Testis (tissue), 3 donors: ENCODE results near the gene LARGE1. TPM values are rescaled to one million over a fixed set of nuclear protein-coding genes. Genes with fewer than 3 reads are reported as not detected.

Source experiments
- DNase-seq: peaks from one replicate; pipeline ENCODE4 v3.0.0-alpha.2; 2019
- H3K27ac ChIP-seq, 2 donors: fragments of 200-600 bp; sonication (generic); one replicate each; pipeline ENCODE4 v1.5.1; 2019
- H3K27me3 ChIP-seq: fragments of 200-600 bp; sonication (generic); one replicate; pipeline ENCODE4 v1.5.1; 2019
- H3K36me3 ChIP-seq: fragments of 200-600 bp; sonication (generic); one replicate; pipeline ENCODE4 v1.5.1; 2017; ENCODE audit warnings: low read depth; ENCODE audit errors: missing control alignments
- H3K4me1 ChIP-seq: fragments of 200-600 bp; sonication (generic); one replicate; pipeline ENCODE4 v1.5.1; 2019
- H3K4me3 ChIP-seq, 2 donors: fragments of 200-600 bp; sonication (generic); one replicate each; pipeline ENCODE4 v1.5.1; 2017 to 2019
- H3K9me3 ChIP-seq: fragments of 200-600 bp; sonication (generic); one replicate; pipeline ENCODE4 v1.5.1; 2017
- CTCF ChIP-seq, 3 experiments: fragments of 450-650 bp in 2 of 3; fragments of 200-600 bp in 1 of 3; sonication (generic) in 1 of 3; IDR thresholded peaks; one replicate each; pipeline ENCODE4 v1.5.1; 2016 to 2019; ENCODE audit warnings: antibody characterized with exemption in 3 of 3, mild to moderate bottlenecking in 2 of 3, moderate library complexity in 1 of 3
- POLR2A ChIP-seq: fragments of 450-650 bp; IDR thresholded peaks from one replicate; pipeline ENCODE4 v1.6.1; 2017; ENCODE audit warnings: antibody characterized with exemption, mild to moderate bottlenecking, moderate library complexity
- WGBS, 2 donors: methylation state at CpG; one replicate each; pipeline ENCODE4 v1.1.5; 2018; 5-methylcytosine and 5-hydroxymethylcytosine counted together
- intact Hi-C: fragments of 100-400 bp; cut with DNase I; formaldehyde crosslinking; loops from one replicate; pipeline ENCODE4 v1.15.1; 2023; ENCODE audit warnings: low total_unique reads
- polyA plus RNA-seq: library from polyadenylated mRNA; stranded (reverse); fragments of 350-450 nt; fragmentation: Illumina TruSeq; extraction: RNeasy Lipid Tissue Mini Kit (QIAGEN cat#74804); gene quantifications from one replicate; pipeline ENCODE4 v1.2.3, GENCODE V29; 2014; ENCODE audit warnings: low read depth, low replicate concordance; ENCODE audit not compliant: insufficient read depth
- total RNA-seq, 2 donors: library from RNA; depleted of rRNA; stranded (reverse); fragments of >200 nt; gene quantifications; one replicate each; pipeline ENCODE4 v1.2.3, GENCODE V29; 2016

LARGE1 gene
- total and polyA plus RNA-seq, 3 donors from 2014 or later: 19.5 to 27.3 (median 21.8) TPM

GRCh38 chr22:33831207-33831606, 89.1 kb downstream of the LARGE1 start:
- WGBS, 2 donors: 86 to 91% methylated on average over 11 of the region's 11 CpGs
- TF ChIP-seq POLR2A (no peak), CTCF (IDR thresholded peaks at IDR 0.05) (no peak)
- Histone ChIP-seq H3K36me3 (no peaks in the 10 kb centered on the region), H3K4me3 (no peak overlapping the region), H3K27ac (no peak overlapping the region), H3K4me1 (no peaks in the 10 kb centered on the region), H3K9me3 (no peaks in the 10 kb centered on the region), H3K27me3 (no peaks in the 10 kb centered on the region)
- intact Hi-C loops: no loop called here
- no peak for DNase-seq

DNA sequence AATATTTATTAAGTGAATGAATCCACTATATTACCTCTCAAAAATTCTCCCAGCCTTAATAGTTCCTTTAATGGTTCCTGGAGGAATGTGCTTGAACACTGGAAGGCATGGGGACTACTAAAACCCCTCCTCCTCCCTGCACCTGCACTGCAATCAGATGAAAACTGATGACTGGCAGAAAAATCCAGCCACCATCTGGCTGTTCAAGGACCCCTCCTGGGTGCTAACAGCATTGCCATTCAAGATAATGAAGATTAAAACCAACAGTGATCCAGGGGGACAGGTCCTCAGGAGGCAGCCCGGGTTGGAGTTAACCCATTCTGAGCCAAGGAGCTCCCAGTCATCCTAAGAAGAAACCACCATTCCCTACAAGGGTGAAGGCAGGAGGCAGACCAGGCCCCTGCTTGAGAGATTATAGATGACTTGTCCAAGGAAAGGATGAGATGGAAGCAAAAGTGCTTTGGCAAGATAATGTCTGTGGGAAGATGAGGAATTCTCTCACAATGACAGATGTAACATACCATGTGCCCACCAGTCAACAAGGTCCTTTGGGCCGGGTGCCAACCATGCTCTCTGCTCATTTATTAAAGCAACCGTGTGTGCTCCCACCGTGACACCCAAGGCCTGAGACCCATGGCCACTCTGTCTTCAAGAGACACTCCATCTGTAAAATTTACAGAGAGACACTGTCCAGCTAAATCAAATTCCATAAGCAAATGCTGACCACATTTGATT, 90.6 kb downstream of the LARGE1 start:
- Histone ChIP-seq H3K9me3 (no peaks in the 10 kb centered on the region), H3K27me3 (no peaks in the 10 kb centered on the region), H3K27ac (no peak overlapping the region), H3K4me1 (no peaks in the 10 kb centered on the region), H3K4me3 (no peak overlapping the region), H3K36me3 (no peaks in the 10 kb centered on the region)
- TF ChIP-seq POLR2A: no peak
- no peak for TF ChIP-seq CTCF (IDR thresholded peaks at IDR 0.05)
- DNase-seq: no peak
- intact Hi-C loops: no loop called here
- 54 to 86% methylated on average over 4 of the region's 4 CpGs for WGBS, 2 donors

- Histone ChIP-seq H3K36me3 (no peaks in the 10 kb centered on the region), H3K27ac (no peak overlapping the region), H3K27me3 (no peaks in the 10 kb centered on the region), H3K4me1 (no peaks in the 10 kb centered on the region), H3K4me3 (no peak overlapping the region), H3K9me3 (no peaks in the 10 kb centered on the region)
- intact Hi-C loops: no loop called here
- no peak for DNase-seq
- WGBS, 2 donors: 89 to 93% methylated on average over 3 of the region's 3 CpGs
- TF ChIP-seq CTCF (IDR thresholded peaks at IDR 0.05): no peak
- TF ChIP-seq POLR2A: no peak
These were observed 92.0 kb downstream of the LARGE1 start for GRCh38 chr22:33828302-33828701.

GRCh38 chr22:33825761-33826160, 94.5 kb downstream of the LARGE1 start:
- no peak for DNase-seq
- intact Hi-C loops: no loop called here
- H3K4me1 ChIP-seq: no peaks in the 10 kb centered on the region
- 78 to 82% methylated on average over 5 of the region's 5 CpGs for WGBS, 2 donors
- H3K27ac ChIP-seq: no peak overlapping the region
- H3K36me3 ChIP-seq: no peaks in the 10 kb centered on the region
- H3K27me3 ChIP-seq: no peaks in the 10 kb centered on the region
- H3K9me3 ChIP-seq: no peaks in the 10 kb centered on the region
- no peak overlapping the region for H3K4me3 ChIP-seq
- no peak for TF ChIP-seq POLR2A
- TF ChIP-seq CTCF (IDR thresholded peaks at IDR 0.05): no peak

- no peaks in the 10 kb centered on the region for H3K9me3 ChIP-seq
- H3K4me1 ChIP-seq: no peaks in the 10 kb centered on the region
- intact Hi-C loops: no loop called here
- no peak overlapping the region for H3K4me3 ChIP-seq
- H3K27me3 ChIP-seq: no peaks in the 10 kb centered on the region
- no peak for DNase-seq
- no peaks in the 10 kb centered on the region for H3K36me3 ChIP-seq
- 83 to 91% methylated on average over 8 of the region's 8 CpGs for WGBS, 2 donors
- no peak overlapping the region for H3K27ac ChIP-seq
- TF ChIP-seq CTCF (IDR thresholded peaks at IDR 0.05) (no peak), POLR2A (no peak)
These were observed 96.7 kb downstream of the LARGE1 start for GRCh38 chr22:33823552-33823951.
